Stromal cell of bone marrow (primary cell): ENCODE results near the gene FITM2.
A peak's percentile ranks its signal among the peaks of the same experiment; 100 is the strongest.

Source experiments
- DNase-seq: peaks from one replicate; pipeline ENCODE4 v3.0.0-alpha.2; 2012; ENCODE audit warnings: low read depth

Gene FITM2

GRCh38 chr20:44280387-44280786, 30.6 kb downstream of the FITM2 start:
- DNase-seq, result no peak

GRCh38 chr20:44279228-44279627, 31.8 kb downstream of the FITM2 start:
- DNase-seq, result peak; percentile 80

GRCh38 chr20:44274303-44275017, 36.5 kb downstream of the FITM2 start:
- DNase-seq, result no peak

- no peak for DNase-seq
These were observed 37.5 kb downstream of the FITM2 start for GRCh38 chr20:44273231-44274215.

- no peak for DNase-seq
These were observed 38.9 kb downstream of the FITM2 start for GRCh38 chr20:44271915-44272663.

GRCh38 chr20:44268802-44269201, 42.2 kb downstream of the FITM2 start:
- DNase-seq, result no peak

GRCh38 chr20:44264287-44264686, 46.7 kb downstream of the FITM2 start:
- no peak for DNase-seq

- DNase-seq, result no peak
These were observed 52.6 kb downstream of the FITM2 start for GRCh38 chr20:44258226-44258890.

GRCh38 chr20:44256961-44257360, 54.0 kb downstream of the FITM2 start:
- no peak for DNase-seq

- no peak for DNase-seq
These were observed 55.1 kb downstream of the FITM2 start for GRCh38 chr20:44255942-44256341.

- no peak for DNase-seq
These were observed 56.9 kb downstream of the FITM2 start for GRCh38 chr20:44254073-44254472.

- DNase-seq, result no peak
These were observed 57.5 kb downstream of the FITM2 start for GRCh38 chr20:44253528-44253927.
